HG03108 (cell line): Measurements from ENCODE around the gene SLC4A9.
"Not testable (repeated sequence)": the region's sequence is repeated elsewhere in the genome, so short reads cannot be mapped to it uniquely, and the experiment has no call there.

Experiments used
- ATAC-seq: cut with Tn5 transposase; IDR thresholded peaks from one replicate; pipeline ENCODE4 v1.9.1; 2021; ENCODE audit warnings: moderate library complexity; ENCODE audit not compliant: unreplicated experiment

SLC4A9 gene

GRCh38 chr5:140393738-140394137 is 33.7 kb downstream of the SLC4A9 start:
- ATAC-seq = no peak

DNA sequence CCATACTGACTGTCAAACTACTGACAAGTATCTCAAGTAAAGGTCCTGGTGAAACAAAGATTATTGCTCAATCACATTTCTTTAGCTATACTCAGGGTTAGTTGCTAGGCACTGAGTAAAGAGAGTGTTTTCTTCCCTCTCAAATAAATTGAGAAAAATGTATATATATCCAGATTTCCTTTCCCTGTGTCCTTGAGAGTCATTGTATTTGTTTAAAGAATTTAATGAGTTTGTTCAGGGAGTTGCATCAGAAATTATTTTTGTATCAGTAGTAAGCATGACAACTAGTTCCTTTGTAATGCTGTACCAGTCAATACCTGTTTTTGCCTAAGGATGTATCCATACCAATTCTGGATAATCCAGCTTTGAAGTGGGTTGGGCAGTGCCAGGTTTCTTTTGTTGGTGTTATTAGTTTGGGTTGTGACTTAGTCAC is 38.4 kb downstream of the SLC4A9 start:
- ATAC-seq = no peak

DNA sequence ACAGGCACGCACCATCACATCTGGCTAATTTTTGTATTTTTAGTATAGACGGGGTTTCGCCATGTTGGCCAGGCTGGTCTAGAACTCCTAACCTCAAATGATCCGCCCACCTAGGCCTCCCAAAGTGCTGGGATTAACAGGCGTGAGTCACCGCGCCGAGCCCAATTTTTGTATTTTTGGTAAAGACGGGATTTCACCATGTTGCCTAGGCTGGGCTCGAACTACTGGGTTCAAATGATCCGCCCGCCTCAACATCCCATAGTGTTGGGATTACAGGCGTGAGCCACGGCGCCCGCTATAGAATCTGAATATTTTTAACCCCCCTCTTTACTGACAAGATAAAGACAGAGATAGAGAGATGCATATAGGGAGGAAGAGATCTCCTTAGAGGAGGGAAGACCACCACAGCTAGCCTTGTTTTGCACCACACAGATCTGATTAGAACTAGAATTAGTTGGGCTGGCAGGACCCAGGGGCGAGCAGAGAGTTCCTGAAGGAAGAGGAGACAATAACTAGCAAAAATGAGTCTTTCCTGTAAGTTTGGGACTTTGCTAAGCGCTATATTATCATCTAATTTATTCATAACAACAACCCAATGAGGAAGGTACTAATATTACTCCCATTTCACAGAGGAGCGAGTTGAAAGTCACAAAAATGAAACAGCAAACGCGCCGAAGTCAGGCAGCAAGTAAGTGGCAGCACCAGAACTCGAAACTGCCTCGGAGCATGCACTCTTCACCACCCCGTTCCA is 40.2 kb downstream of the SLC4A9 start:
- ATAC-seq = no peak

GRCh38 chr5:140400730-140401361 is 40.9 kb downstream of the SLC4A9 start:
- ATAC-seq = peak; percentile 60

- ATAC-seq = peak; percentile 86
Observed at GRCh38 chr5:140401362-140402257, 41.6 kb downstream of the SLC4A9 start, which contains the start of gene ANKHD1. TSS of gene ANKHD1 (plus strand) at chr5:140401833. CDS start at chr5:140401968, 135 bp downstream.

DNA sequence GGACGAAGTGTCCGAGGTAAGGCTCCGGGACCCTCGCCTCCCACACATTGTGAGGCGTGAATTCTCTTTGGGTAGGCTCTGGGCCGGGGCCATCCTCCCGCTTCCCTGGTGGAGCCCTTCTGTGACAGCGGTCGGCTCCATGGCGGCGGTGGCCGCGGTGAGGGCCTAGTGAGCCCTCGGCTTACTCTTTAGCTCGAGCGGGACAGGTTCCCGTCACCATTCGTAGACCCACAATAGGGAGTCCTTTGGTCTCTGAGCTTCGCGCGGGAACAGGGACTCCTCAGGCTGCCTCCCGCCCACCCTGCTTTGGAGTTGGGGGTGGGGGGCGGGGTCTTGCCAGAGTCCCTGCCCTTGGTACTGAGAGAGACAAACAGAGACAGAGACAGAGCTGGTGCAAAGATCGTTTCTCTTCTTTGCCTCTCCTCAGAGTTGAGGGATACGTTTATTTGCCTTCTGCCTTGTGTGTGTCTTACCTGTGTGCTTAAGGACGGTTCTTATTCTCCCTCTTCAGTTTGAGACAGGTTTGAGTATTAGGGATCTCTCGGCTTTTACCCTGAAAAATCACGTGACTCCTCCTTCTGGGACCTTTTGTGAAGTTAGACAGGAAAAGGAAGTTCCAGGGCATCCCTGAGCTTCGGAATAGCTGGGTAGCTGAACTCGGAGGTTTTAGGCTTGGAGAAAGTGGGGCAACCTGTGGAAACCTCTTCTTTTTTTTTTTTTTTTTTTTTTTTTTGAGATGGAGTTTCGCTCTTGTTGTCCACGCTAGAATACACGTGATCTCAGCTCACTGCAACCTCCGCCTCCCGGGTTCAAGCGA is 42.5 kb downstream of the SLC4A9 start:
- no peak for ATAC-seq

DNA sequence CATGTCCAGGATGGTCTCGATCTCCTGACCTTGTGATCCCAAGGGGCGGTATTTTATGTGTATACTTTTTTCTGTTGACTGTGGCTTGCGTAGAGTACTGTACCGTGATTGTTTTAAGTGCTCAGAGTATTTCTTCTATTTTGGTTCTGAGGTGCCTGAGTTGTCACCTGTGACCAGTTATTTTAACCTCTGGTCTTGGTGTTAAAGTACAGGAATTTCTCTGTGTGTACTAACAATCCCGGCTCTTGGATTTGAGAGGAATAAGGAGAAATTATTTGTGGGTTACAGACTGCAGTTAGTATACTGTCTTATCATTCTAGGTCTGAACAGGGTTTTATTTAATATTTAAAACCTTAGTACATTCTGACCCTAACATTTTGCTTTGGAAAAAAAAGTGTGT is 43.6 kb downstream of the SLC4A9 start:
- no peak for ATAC-seq

DNA sequence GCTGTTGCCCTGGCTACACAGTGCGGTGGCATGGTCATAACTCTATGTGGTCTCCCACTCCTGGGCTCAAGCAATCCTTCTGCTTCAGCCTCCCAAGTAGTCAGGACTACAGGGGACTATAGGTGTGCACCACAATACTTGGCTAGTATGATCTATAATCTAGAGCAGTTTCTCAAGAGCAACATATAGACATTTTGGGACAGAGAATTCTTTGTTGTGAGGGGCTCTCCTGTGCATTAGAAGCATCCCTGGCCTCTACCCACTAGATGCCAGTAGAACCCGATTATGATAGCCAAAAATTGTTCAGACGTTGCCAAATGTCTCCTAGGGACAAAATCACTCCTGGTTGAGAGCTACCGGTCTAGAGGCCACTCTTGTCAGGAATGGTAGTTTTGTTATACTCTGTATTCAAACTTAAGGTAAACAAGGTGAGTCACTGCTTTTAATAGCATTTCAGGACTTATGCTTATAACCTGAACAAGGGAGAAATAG is 48.8 kb downstream of the SLC4A9 start:
- ATAC-seq = no peak

DNA sequence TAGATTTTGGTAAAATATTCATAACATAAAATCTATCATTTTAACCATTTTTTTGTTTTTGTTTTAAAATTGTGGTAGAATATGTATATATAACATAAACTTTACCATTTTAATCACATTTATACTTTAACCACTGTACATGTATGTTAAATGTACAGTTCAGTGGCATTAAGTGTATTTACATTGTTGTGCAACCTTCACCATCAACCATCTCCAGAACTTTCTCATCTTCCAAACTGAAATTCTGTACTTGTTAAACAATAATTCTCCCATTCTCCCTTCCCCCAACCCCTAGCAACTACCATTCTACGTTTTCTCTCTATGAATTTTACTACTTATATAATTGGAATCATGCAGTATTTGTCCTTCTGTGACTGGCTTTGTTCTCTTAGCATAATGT is 53.2 kb downstream of the SLC4A9 start:
- no peak for ATAC-seq

DNA sequence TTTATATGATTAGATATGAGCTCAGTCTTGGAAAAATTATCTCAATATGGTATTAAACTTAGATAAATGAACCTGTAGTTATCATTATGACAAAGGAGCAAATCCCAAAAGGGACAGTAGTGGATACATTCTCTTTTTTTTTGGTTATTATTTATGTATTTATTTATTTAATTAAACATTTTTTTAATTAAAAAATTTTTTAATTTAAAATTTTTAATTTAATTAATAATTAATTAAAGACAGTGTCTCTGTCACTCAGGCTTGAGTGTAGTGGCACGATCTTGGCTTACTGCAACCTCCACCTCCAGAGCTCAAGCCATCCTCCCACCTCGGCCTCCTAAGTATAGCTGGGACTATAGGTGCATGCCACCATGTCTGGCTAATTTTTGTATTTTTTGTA is 57.2 kb downstream of the SLC4A9 start:
- ATAC-seq = no peak

GRCh38 chr5:140418862-140419520 is 59.0 kb downstream of the SLC4A9 start:
- ATAC-seq = no peak

DNA sequence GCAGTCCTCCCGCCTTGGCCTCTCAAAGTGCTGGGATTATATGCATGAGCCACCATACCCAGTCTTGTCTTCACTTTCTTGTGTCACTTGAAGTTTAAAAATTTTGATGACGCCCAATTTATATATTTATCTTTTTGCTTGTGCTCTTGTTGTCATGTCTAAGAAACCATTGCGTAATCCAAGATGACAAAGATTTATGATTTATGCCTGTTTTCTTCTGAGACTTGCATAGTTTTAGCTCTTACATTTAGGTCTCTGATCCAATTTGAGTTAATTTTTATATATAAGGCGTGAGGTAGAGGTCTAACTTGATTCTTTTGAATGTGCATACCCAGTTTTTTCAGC is 60.2 kb downstream of the SLC4A9 start:
- no peak for ATAC-seq

DNA sequence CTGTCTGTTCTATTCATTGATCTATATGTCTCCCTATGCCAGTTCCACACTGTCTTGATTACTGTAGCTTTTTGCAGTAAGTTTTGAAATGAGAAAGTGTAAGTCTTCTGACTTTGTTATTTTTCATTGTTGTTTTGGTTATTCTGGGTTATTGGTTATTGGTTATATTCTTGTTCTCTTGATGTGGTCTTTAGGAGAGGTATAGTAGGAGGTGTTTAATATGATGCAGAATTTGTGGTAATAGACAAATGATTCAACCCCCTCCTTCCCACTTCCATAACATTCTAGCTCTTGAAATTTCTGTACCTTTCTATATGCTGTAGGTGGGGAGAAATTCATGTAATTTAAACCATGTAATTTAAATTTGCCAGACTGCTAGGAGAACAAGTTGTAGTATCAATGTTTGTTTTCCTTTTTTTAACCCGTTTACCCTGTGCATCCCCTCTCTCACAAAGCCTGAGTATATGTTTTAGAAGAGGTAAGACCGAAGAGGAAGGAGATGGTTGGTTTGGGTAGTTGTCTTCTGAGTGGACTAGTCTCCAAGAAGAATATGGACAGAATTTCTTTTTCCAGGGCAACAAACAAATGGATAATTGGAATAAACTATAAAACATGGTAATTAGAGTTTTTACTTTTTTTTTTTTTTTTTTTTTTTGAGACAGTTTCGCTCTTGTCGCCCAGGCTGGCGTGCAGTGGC is 60.8 kb downstream of the SLC4A9 start:
- no peak for ATAC-seq

DNA sequence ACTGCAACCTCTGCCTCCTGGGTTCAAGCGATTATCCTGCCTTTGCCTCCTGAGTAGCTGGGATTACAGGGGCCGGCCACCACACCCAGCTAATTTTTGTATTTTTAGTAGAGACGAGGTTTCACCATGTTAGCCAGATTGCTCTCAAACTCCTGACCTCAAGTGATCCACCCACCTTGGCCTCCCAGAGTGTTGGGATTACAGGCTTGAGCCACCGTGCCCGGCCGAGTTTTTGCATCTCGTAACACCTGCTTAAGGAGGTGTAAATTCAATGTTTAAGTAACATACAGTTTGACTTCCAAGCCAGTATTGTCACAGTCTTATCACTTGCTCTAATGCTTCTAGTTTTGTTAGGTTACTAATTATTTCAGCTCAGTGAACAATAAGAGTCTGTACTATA is 61.4 kb downstream of the SLC4A9 start:
- not testable (repeated sequence) for ATAC-seq

GRCh38 chr5:140423609-140424008 is 63.6 kb downstream of the SLC4A9 start:
- no peak for ATAC-seq

DNA sequence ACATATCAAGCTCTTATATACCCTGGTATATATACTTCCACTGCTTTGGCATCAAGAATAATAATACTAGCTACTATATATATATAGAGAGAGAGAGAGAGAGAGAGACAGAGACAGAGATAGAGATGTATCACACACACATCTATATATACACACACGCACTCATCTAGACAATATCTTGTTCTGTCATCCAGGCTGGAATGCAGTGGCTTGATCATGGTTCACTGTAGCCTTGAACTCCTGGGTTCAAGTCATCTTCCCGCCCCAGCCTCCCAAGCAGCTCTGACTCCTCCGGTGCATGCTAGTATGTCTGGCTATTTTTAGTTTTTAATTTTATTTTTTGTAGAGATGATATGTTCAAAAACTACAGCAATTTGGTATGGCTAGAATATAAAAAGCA is 64.1 kb downstream of the SLC4A9 start:
- no peak for ATAC-seq
